NCI-H69 (cell line): ENCODE measurements around the gene UGCG.
"Not testable (repeated sequence)": the region's sequence is repeated elsewhere in the genome, so short reads cannot be mapped to it uniquely, and the experiment has no call there.

Source experiments
- DNase-seq: peaks from one replicate; lab custom pipeline; 2025; lab: John Stamatoyannopoulos, UW

The UGCG gene

GRCh38 chr9:111920531-111920930, 23.9 kb downstream of the UGCG start:
- DNase-seq: no peak

GRCh38 chr9:111922324-111923013, 25.9 kb downstream of the UGCG start:
- DNase-seq: peak; percentile 28

GRCh38 chr9:111924281-111924680, 27.7 kb downstream of the UGCG start:
- no peak for DNase-seq

- peak; percentile 75 for DNase-seq
These were observed 28.6 kb downstream of the UGCG start for GRCh38 chr9:111925017-111925770.

- peak; percentile 32 for DNase-seq
These were observed 29.2 kb downstream of the UGCG start for GRCh38 chr9:111925784-111926183.

- peak; percentile 39 for DNase-seq
These were observed 29.8 kb downstream of the UGCG start for GRCh38 chr9:111926421-111926875.

GRCh38 chr9:111928359-111928720, 31.7 kb downstream of the UGCG start:
- DNase-seq: no peak

GRCh38 chr9:111934747-111935146, 38.1 kb downstream of the UGCG start:
- no peak for DNase-seq

- DNase-seq: no peak
These were observed 39.8 kb downstream of the UGCG start for GRCh38 chr9:111936391-111936790.

GRCh38 chr9:111937301-111937700, 40.7 kb downstream of the UGCG start:
- no peak for DNase-seq

GRCh38 chr9:111937781-111938426, 41.3 kb downstream of the UGCG start:
- no peak for DNase-seq

- DNase-seq: no peak
These were observed 41.8 kb downstream of the UGCG start for GRCh38 chr9:111938427-111938800.

GRCh38 chr9:111939322-111939721, 42.7 kb downstream of the UGCG start:
- DNase-seq: no peak

GRCh38 chr9:111940697-111941096, 44.1 kb downstream of the UGCG start:
- DNase-seq: no peak

GRCh38 chr9:111943200-111943599, 46.6 kb downstream of the UGCG start:
- DNase-seq: no peak

- no peak for DNase-seq
These were observed 47.1 kb downstream of the UGCG start for GRCh38 chr9:111943746-111944145.

GRCh38 chr9:111944241-111944866, 47.7 kb downstream of the UGCG start:
- DNase-seq: peak; percentile 40

GRCh38 chr9:111945216-111945615, 48.6 kb downstream of the UGCG start:
- no peak for DNase-seq

GRCh38 chr9:111948109-111948508, 51.5 kb downstream of the UGCG start:
- DNase-seq: not testable (repeated sequence)

GRCh38 chr9:111948951-111949350, 52.3 kb downstream of the UGCG start:
- peak; percentile 13 for DNase-seq

- no peak for DNase-seq
These were observed 53.3 kb downstream of the UGCG start for GRCh38 chr9:111949919-111950318.

- DNase-seq: no peak
These were observed 55.9 kb downstream of the UGCG start for GRCh38 chr9:111952559-111952958.

- DNase-seq: no peak
These were observed 56.8 kb downstream of the UGCG start for GRCh38 chr9:111953444-111953843.
